GM12801 (cell line): Measurements from ENCODE around the gene LAMC3.

Experiments used
- TF ChIP-seq, protein P1 (sequence below): IDR thresholded peaks from one replicate; pipeline ENCODE4 v1.5.1; 2011; ENCODE audit warnings: control low read depth; ENCODE audit not compliant: insufficient read length; ENCODE audit errors: extremely low read depth

The LAMC3 gene

DNA sequence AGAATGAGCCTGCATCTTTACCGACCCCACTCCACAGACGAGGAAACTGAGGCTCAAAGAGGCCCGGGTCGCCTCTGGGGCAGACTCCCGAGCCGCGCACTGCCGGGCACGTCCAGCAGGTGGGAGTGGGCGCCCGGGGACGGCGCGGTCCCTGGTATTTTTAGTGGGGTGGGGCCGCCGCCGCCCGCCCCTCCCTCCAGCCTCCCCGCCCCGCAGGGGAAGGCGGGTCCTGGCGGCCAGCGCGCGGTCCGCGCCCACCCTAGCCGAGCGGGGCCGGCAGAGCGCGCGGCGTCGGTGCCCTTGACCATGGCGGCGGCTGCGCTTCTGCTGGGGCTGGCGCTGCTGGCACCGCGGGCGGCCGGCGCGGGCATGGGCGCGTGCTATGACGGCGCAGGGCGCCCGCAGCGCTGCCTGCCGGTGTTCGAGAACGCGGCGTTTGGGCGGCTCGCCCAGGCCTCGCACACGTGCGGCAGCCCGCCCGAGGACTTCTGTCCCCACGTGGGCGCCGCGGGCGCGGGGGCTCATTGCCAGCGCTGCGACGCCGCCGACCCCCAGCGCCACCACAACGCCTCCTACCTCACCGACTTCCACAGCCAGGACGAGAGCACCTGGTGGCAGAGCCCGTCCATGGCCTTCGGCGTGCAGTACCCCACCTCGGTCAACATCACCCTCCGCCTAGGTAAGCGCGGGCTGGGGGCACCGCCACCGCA lies at the start of gene LAMC3:
Gene LAMC3 (plus strand): TSS at position 266 of the 710 bp plus-strand sequence. CDS start 41 bp downstream, at position 307.
- TF ChIP-seq, protein P1, sequence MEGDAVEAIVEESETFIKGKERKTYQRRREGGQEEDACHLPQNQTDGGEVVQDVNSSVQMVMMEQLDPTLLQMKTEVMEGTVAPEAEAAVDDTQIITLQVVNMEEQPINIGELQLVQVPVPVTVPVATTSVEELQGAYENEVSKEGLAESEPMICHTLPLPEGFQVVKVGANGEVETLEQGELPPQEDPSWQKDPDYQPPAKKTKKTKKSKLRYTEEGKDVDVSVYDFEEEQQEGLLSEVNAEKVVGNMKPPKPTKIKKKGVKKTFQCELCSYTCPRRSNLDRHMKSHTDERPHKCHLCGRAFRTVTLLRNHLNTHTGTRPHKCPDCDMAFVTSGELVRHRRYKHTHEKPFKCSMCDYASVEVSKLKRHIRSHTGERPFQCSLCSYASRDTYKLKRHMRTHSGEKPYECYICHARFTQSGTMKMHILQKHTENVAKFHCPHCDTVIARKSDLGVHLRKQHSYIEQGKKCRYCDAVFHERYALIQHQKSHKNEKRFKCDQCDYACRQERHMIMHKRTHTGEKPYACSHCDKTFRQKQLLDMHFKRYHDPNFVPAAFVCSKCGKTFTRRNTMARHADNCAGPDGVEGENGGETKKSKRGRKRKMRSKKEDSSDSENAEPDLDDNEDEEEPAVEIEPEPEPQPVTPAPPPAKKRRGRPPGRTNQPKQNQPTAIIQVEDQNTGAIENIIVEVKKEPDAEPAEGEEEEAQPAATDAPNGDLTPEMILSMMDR, result no peak

DNA sequence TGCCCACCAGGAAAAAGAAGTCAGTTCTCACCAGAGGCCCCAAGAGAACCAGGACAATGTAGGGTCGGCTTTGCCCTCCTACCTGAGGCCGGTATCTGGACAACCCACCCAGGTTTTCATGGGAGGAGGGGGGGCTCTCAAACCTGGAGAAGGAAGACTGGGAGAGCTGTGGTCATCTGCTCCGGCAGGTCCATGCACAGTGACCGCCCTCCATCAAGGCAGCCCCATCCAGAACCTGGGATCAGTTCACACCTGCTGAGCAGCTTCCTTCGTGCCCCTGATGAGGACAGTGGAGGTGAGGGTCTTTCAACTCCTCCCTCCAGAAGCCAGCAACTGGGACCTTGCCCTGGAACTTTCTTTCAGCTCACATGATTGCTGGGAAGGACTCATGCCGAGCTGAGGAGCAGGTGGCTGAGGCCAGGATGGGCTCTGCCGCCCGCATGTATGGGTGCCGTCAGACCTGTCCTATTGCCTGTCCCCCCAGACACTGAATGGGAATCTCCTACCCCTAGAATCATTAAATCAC lies 49.1 kb upstream of the LAMC3 start:
- TF ChIP-seq, protein P1, result no peak

- TF ChIP-seq, protein P1, result no peak
Measured at GRCh38 chr9:130960522-130961378, 48.2 kb upstream of the LAMC3 start.

DNA sequence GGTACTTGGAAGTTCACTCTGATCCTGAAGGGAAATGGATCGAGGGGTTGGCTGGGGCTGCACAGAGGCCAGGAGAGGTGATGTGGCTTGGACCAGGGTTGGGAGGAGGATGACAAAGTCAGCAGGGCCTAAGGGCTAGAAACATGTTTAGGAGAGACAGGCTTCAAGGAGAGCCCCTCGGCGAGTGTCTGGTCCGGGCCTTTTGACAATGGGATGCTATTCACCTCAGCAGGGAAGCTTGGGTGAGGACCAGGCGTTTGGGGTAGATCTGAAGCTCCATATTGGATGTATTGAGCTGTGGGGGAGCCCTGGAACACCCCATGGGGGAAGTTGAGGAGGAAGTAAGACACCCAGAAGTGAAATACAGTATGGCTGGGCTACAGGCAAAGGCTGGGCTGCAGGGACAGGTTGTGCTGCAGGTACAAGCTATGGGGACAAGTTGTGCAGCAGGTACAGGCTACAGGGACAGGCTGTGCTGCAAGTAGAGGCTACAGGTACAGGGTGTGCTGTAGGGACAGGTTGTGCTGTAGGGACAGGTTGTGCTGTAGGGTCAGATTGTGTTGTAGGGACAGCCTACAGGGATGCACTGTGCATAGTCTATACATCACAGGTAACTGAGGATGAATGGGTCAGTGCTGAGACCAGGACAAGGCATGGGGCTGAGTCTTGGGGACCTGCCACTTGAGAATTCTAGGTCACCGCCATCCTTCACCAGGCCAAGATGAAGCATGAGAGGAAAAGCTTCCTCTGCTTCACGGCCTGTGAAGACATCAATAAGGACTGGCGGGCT lies 47.3 kb upstream of the LAMC3 start:
- TF ChIP-seq, protein P1, result no peak

DNA sequence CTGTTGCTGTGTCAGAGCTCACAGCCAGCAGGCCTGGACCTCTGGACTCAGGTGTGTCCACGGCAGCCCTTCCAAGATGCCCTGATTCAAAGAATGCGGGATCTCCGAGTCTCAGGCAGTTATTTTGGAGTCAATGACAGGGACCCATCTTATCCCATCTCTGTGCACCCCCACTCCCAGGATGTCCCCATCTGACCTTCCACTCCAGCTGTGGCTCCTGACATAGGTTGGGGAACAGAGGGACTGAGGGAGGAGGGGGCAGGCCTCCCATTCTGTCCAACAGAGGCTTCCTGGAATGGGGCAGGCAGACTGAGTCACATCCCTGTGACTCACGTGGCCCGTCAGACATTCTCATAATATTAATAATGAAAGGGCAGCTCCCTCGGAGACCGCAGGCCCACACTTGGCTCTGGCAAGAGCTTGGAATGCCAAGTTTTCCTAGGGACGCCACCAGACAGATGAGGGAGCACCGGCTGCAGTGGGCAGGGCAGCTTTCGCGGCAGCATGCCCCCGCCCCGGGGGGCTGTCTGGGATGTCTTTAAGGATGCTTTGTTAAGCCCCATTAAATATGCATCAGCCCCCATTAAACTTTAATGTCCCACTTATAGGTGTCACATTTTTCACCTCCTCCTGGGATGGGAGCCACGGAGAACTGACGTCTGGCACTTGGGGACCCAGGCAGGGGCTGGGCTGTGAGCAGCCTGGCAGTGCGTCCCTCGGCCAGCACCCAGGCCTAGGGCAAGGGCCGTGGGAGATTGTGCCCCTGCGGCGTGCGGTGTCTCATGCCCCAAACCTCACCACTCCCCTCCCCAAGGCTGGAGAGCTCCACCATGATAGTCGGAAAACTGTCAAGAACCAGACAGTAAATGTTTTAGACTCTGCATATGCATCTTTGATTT lies 46.3 kb upstream of the LAMC3 start:
- TF ChIP-seq, protein P1, result no peak

DNA sequence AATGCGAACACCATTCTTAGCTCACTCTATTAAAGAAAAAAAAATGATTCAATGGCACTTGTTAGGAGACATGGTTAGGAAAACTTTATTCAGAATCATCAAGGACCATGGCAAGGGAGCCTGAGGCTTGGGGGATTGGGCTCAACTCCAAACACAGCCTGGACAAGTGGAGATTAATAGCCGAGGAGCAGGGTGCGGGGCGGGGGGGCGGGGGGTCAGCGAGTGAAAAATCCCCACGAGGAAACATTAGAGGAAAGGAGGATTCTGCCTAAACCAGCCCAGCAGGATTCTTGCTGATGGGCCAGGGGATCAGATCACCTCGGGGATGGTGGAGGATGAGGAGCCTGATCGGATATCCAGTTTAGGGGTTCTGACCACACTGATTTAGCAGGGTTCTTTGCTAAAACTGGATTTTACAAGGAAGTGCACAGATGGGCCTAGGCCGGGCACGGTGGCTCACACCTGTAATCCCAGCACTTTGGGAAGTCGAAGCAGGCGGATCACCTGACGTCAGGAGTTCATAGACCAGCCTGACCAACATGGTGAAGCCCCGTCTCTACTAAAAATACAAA lies 45.6 kb upstream of the LAMC3 start:
- TF ChIP-seq, protein P1, result no peak
